H9 (cell line): ENCODE data around the gene VTN. TPM values are rescaled to one million over a fixed set of nuclear protein-coding genes. Genes with fewer than 3 reads are reported as not detected.

Source experiments
- DNase-seq: peaks from one replicate; pipeline ENCODE4 v3.0.0-alpha.2; 2017
- H2AFZ ChIP-seq: one replicate; pipeline ENCODE4 v1.6.1; 2013; ENCODE audit warnings: mild to moderate bottlenecking, low read length, control low read depth, moderate library complexity
- H2AK5ac ChIP-seq: 2 replicates; pipeline ENCODE4 v1.6.1; 2013; ENCODE audit warnings: low read length, control low read depth, mixed read lengths; ENCODE audit not compliant: insufficient read length
- H2BK120ac ChIP-seq: one replicate; pipeline ENCODE4 v1.6.1; 2013; ENCODE audit warnings: low read depth, mild to moderate bottlenecking, low read length, control low read depth, inconsistent platforms; ENCODE audit not compliant: poor library complexity, severe bottlenecking
- H2BK12ac ChIP-seq: 2 replicates; pipeline ENCODE4 v1.6.1; 2013; ENCODE audit warnings: low read length, control low read depth, mixed read lengths, low read depth; ENCODE audit not compliant: insufficient read length
- H2BK15ac ChIP-seq: 2 replicates; pipeline ENCODE4 v1.6.1; 2013; ENCODE audit warnings: low read depth, low read length, control low read depth
- H2BK20ac ChIP-seq: one replicate; pipeline ENCODE4 v1.6.1; 2013; ENCODE audit warnings: low read depth, mild to moderate bottlenecking, low read length, control low read depth, inconsistent platforms; ENCODE audit not compliant: poor library complexity, severe bottlenecking
- H2BK5ac ChIP-seq: 2 replicates; pipeline ENCODE4 v1.6.1; 2013; ENCODE audit warnings: low read length, control low read depth, mixed read lengths; ENCODE audit not compliant: insufficient read length
- H3K14ac ChIP-seq: 2 replicates; pipeline ENCODE4 v1.6.1; 2013; ENCODE audit warnings: low read length, control low read depth; ENCODE audit not compliant: insufficient read depth
- H3K18ac ChIP-seq: 2 replicates; pipeline ENCODE4 v1.6.1; 2013; ENCODE audit warnings: low read depth, mild to moderate bottlenecking, mixed read lengths, low read length, control low read depth; ENCODE audit not compliant: insufficient read length
- H3K23ac ChIP-seq: 2 replicates; pipeline ENCODE4 v1.6.1; 2013; ENCODE audit warnings: low read length, control low read depth, mixed read lengths, low read depth; ENCODE audit not compliant: insufficient read length
- H3K23me2 ChIP-seq: 2 replicates; pipeline ENCODE4 v1.6.1; 2013; ENCODE audit warnings: low read depth, mild to moderate bottlenecking, mixed read lengths, low read length, control low read depth; ENCODE audit not compliant: insufficient read length, poor library complexity, severe bottlenecking
- H3K27ac ChIP-seq: 2 replicates; pipeline ENCODE4 v1.5.1; 2013; ENCODE audit warnings: low read length, control low read depth, mixed read lengths, low read depth; ENCODE audit not compliant: insufficient read length
- H3K27me3 ChIP-seq: 2 replicates; pipeline ENCODE4 v1.6.1; 2013; ENCODE audit warnings: low read length, control low read depth, inconsistent platforms; ENCODE audit not compliant: insufficient read depth
- H3K4ac ChIP-seq: 2 replicates; pipeline ENCODE4 v1.6.1; 2013; ENCODE audit warnings: low read depth, mild to moderate bottlenecking, control low read depth, inconsistent platforms, low read length, moderate library complexity
- H3K4me1 ChIP-seq: 2 replicates; pipeline ENCODE4 v1.6.1; 2013; ENCODE audit warnings: low read length, control low read depth, inconsistent platforms; ENCODE audit not compliant: insufficient read depth
- H3K4me2 ChIP-seq: 2 replicates; pipeline ENCODE4 v1.6.1; 2013; ENCODE audit warnings: low read length, control low read depth, mixed read lengths; ENCODE audit not compliant: insufficient read length, insufficient read depth
- H3K56ac ChIP-seq: 2 replicates; pipeline ENCODE4 v1.6.1; 2013; ENCODE audit warnings: low read depth, mild to moderate bottlenecking, mixed read lengths, low read length, control low read depth; ENCODE audit not compliant: insufficient read length
- H3K79me1 ChIP-seq: 2 replicates; pipeline ENCODE4 v1.6.1; 2013; ENCODE audit warnings: low read depth, mild to moderate bottlenecking, moderate library complexity, low read length, control low read depth, inconsistent platforms; ENCODE audit not compliant: insufficient read depth, poor library complexity, severe bottlenecking
- H3K79me2 ChIP-seq: 2 replicates; pipeline ENCODE4 v1.6.1; 2013; ENCODE audit warnings: low read length, control low read depth, inconsistent platforms; ENCODE audit not compliant: insufficient read depth
- H3K9ac ChIP-seq: 2 replicates; pipeline ENCODE4 v1.6.1; 2013; ENCODE audit warnings: low read length, control low read depth, mixed read lengths; ENCODE audit not compliant: insufficient read length; ENCODE audit errors: extremely low read depth
- H3K9me3 ChIP-seq: one replicate; pipeline ENCODE4 v1.6.1; 2013; ENCODE audit warnings: low read depth, low read length, inconsistent platforms; ENCODE audit not compliant: control insufficient read depth
- H3T11ph ChIP-seq: one replicate; pipeline ENCODE4 v1.6.1; 2013; ENCODE audit warnings: mild to moderate bottlenecking, low read length, control low read depth, inconsistent platforms
- H4K20me1 ChIP-seq: one replicate; pipeline ENCODE4 v1.6.1; 2013; ENCODE audit not compliant: control insufficient read depth, insufficient read length, insufficient read depth
- H4K5ac ChIP-seq: 2 replicates; pipeline ENCODE4 v1.6.1; 2013; ENCODE audit warnings: low read depth, mild to moderate bottlenecking, mixed read lengths, low read length, control low read depth; ENCODE audit not compliant: insufficient read length
- H4K8ac ChIP-seq: replicated peaks from 2 replicates; pipeline ENCODE4 v1.6.1; 2013; ENCODE audit warnings: low read length, control low read depth, mixed read lengths, low read depth; ENCODE audit not compliant: insufficient read length
- H4K91ac ChIP-seq: 2 replicates; pipeline ENCODE4 v1.6.1; 2013; ENCODE audit warnings: low read depth, mild to moderate bottlenecking, moderate library complexity, mixed read lengths, low read length, control low read depth; ENCODE audit not compliant: insufficient read length
- H3K27ac Mint-ChIP-seq, 3 experiments: 2 replicates in 2 of 3; 3 replicates in 1 of 3; pipeline ENCODE4 v1.8.0; 2020 to 2021; ENCODE audit warnings: mixed read lengths in 3 of 3, mild to moderate bottlenecking in 1 of 3, moderate library complexity in 1 of 3
- H3K27me3 Mint-ChIP-seq: 2 replicates; pipeline ENCODE4 v1.8.0; 2021; ENCODE audit warnings: low read depth, mild to moderate bottlenecking, moderate library complexity, mixed read lengths
- H3K36me3 Mint-ChIP-seq, 3 experiments: 2 replicates in 2 of 3; 3 replicates in 1 of 3; pipeline ENCODE4 v1.8.0; 2020 to 2021; ENCODE audit warnings: low read depth in 3 of 3, mixed read lengths in 3 of 3; ENCODE audit not compliant: insufficient read depth in 1 of 3
- H3K4me1 Mint-ChIP-seq, 2 experiments: 2 replicates each; pipeline ENCODE4 v1.8.0; 2020; ENCODE audit warnings: mixed read lengths in 2 of 2
- H3K4me3 Mint-ChIP-seq, 2 experiments: 2 replicates in 1 of 2; 3 replicates in 1 of 2; pipeline ENCODE4 v1.8.0; 2020 to 2021; ENCODE audit warnings: mild to moderate bottlenecking in 2 of 2, mixed read lengths in 2 of 2, moderate library complexity in 1 of 2
- H3K9me3 Mint-ChIP-seq, 2 experiments: 2 replicates in 1 of 2; 3 replicates in 1 of 2; pipeline ENCODE4 v1.8.0; 2020; ENCODE audit warnings: mild to moderate bottlenecking in 2 of 2, mixed read lengths in 2 of 2, moderate library complexity in 1 of 2
- WGBS: extraction: QIAGEN DNeasy Blood & Tissue Kit; methylation state at CpG from one replicate; pipeline ENCODE4 v1.1.7; 2013; ENCODE audit warnings: missing lambda C conversion rate, low lambda C conversion rate, mixed read lengths; ENCODE audit not compliant: insufficient read length; ENCODE audit errors: extremely low coverage; 5-methylcytosine and 5-hydroxymethylcytosine counted together
- total RNA-seq: library from RNA; stranded (reverse); gene quantifications from 2 replicates; pipeline ENCODE4 v1.2.1, GENCODE V29; 2021
- TF ChIP-seq, protein P1 (sequence below): fragments of 200-600 bp; sonication (generic); conservative IDR thresholded peaks from 3 replicates; pipeline ENCODE4 v1.8.0; 2021; ENCODE audit warnings: antibody characterized with exemption, mild to moderate bottlenecking

Gene VTN
- total RNA-seq, 1 experiment from 2014 or later = not detected

DNA sequence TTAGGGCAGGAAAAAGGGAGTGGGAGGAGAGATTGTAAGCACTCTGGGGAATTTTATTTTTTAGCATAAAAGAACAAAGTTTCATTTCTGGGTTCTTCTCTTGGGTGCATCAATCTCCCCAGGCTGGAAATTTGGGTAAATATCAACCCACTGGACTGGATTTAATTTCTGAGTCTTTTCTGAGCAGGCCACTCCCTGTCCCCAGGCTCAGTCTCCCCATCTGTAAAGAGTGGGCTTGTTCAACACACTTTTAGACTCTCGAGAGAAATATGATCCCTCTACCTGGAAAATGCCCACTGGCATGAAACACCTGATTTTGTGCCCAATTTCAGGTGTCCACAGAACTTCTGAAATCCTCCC lies 617 bp upstream of the VTN start:
- no peak overlapping the region for H4K8ac ChIP-seq
- H3K4me2 ChIP-seq = peak overlapping the region; percentile 53
- peaks cover 2% of the 10 kb centered on the region for H4K20me1 ChIP-seq
- H3K14ac ChIP-seq = no peak overlapping the region
- H3K27ac Mint-ChIP-seq = peak overlapping the region in 2 of 3 experiments; percentile 66 to 87; a peak in 2 of 7 replicates
- no peak overlapping the region for H3K23ac ChIP-seq
- H3K18ac ChIP-seq = no peak overlapping the region
- H4K5ac ChIP-seq = no peak overlapping the region
- no peak overlapping the region for H2AFZ ChIP-seq
- H3K27me3 Mint-ChIP-seq = peaks cover 35% of the 10 kb centered on the region
- no peaks in the 10 kb centered on the region for H3K9me3 ChIP-seq
- H3T11ph ChIP-seq = no peak overlapping the region
- H3K27ac ChIP-seq = no peak overlapping the region
- H2BK5ac ChIP-seq = no peak overlapping the region
- DNase-seq = no peak
- no CpG with 5 or more reads among the region's 1 CpG for WGBS
- no peak overlapping the region for H2BK120ac ChIP-seq
- H3K9me3 Mint-ChIP-seq = no peaks in the 10 kb centered on the region; a peak in 2 of 5 replicates
- H3K4me1 ChIP-seq = peaks cover 2% of the 10 kb centered on the region; the same call in 1 of the 2 replicates
- no peak overlapping the region for H2BK15ac ChIP-seq
- no peaks in the 10 kb centered on the region for H3K79me2 ChIP-seq
- no peaks in the 10 kb centered on the region for H3K79me1 ChIP-seq
- no peak overlapping the region for H2BK20ac ChIP-seq
- no peak overlapping the region for H2BK12ac ChIP-seq
- H3K23me2 ChIP-seq = peaks cover 10% of the 10 kb centered on the region
- TF ChIP-seq, protein P1, sequence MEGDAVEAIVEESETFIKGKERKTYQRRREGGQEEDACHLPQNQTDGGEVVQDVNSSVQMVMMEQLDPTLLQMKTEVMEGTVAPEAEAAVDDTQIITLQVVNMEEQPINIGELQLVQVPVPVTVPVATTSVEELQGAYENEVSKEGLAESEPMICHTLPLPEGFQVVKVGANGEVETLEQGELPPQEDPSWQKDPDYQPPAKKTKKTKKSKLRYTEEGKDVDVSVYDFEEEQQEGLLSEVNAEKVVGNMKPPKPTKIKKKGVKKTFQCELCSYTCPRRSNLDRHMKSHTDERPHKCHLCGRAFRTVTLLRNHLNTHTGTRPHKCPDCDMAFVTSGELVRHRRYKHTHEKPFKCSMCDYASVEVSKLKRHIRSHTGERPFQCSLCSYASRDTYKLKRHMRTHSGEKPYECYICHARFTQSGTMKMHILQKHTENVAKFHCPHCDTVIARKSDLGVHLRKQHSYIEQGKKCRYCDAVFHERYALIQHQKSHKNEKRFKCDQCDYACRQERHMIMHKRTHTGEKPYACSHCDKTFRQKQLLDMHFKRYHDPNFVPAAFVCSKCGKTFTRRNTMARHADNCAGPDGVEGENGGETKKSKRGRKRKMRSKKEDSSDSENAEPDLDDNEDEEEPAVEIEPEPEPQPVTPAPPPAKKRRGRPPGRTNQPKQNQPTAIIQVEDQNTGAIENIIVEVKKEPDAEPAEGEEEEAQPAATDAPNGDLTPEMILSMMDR = no peak
- no peak overlapping the region for H3K9ac ChIP-seq
- peaks cover 12% of the 10 kb centered on the region; the same call in 1 of the 2 replicates for H3K27me3 ChIP-seq
- H3K4ac ChIP-seq = no peak overlapping the region
- no peak overlapping the region for H2AK5ac ChIP-seq
- peaks cover 0 to 6% (median 2%) of the 10 kb centered on the region in 3 experiments; a peak in 3 of 7 replicates for H3K36me3 Mint-ChIP-seq
- peak overlapping the region in 1 of 2 experiments; percentile 85; a peak in 2 of 5 replicates for H3K4me3 Mint-ChIP-seq
- H3K4me1 Mint-ChIP-seq = peaks cover 14 to 21% of the 10 kb centered on the region in 2 experiments
- H3K56ac ChIP-seq = no peak overlapping the region
- H4K91ac ChIP-seq = no peak overlapping the region
